HepG2 (cell line): ENCODE results near the gene ITGB7. TPM values are rescaled to one million over a fixed set of nuclear protein-coding genes. Genes with fewer than 3 reads are reported as not detected.

Source experiments
- ATAC-seq: fragments of 200-7000 bp; cut with Tn5 transposase; 3 replicates; pipeline ENCODE4 v1.9.1; 2020; ENCODE audit warnings: mild to moderate bottlenecking, moderate library complexity
- BruUV-seq: library from RNA; stranded (reverse); fragments of 400-500 nt; replicated peaks from 2 replicates; lab custom pipeline; 2021; lab: Mats Ljungman, UMichigan
- CTCF ChIA-PET: fragments of 300-600 bp; formaldehyde crosslinking; extraction: SDS; loops from one replicate; lab custom pipeline; 2021; ENCODE audit warnings: low total read pairs, inconsistent platforms, low intra/inter-chr PET ratio; lab: Yijun Ruan, JAX
- POLR2A ChIA-PET: fragments of 350-600 bp; sonication (Branson Sonifier 250); formaldehyde crosslinking; loops from one replicate; lab custom pipeline; 2020; ENCODE audit warnings: antibody characterized with exemption, inconsistent platforms; lab: Yijun Ruan, JAX
- DNase-seq: peaks from one replicate; pipeline ENCODE4 v3.0.0-alpha.2; 2015; ENCODE audit warnings: low spot score
- FAIRE-seq: peaks from 3 replicates; lab custom pipeline; 2011; peaks lifted over from hg19 to GRCh38; lab: Jason Lieb, UNC
- H2AFZ ChIP-seq: one replicate; pipeline ENCODE4 v1.6.1; 2011; ENCODE audit warnings: low read length, inconsistent platforms
- H3K27ac ChIP-seq: fragments of 300-600 bp; 3 replicates; pipeline ENCODE4 v1.8.0; 2011; ENCODE audit warnings: mixed run types, mild to moderate bottlenecking, mixed read lengths, low read length, inconsistent platforms; ENCODE audit not compliant: insufficient read depth; ENCODE audit errors: extremely low read length
- H3K27me3 ChIP-seq, 2 experiments: fragments of 200-600 bp in 1 of 2; 2 replicates in 1 of 2; 3 replicates in 1 of 2; pipeline versions ENCODE4 v1.6.0 to v1.8.0; 2011; ENCODE audit warnings: low read length in 2 of 2, mild to moderate bottlenecking in 2 of 2, moderate library complexity in 2 of 2, inconsistent platforms in 1 of 2; ENCODE audit not compliant: insufficient read depth in 2 of 2, control insufficient read depth in 1 of 2
- H3K36me3 ChIP-seq, 2 experiments: fragments of 200-600 bp in 1 of 2; replicated peaks in 1 of 2; 2 replicates in 1 of 2; 3 replicates in 1 of 2; pipeline versions ENCODE4 v1.5.1 to v1.8.0; 2011; ENCODE audit warnings: low read length in 2 of 2, inconsistent platforms in 1 of 2; ENCODE audit not compliant: insufficient read depth in 2 of 2, control insufficient read depth in 1 of 2
- H3K4me1 ChIP-seq: 2 replicates; pipeline ENCODE4 v1.5.1; 2012; ENCODE audit warnings: low read length, inconsistent platforms; ENCODE audit not compliant: insufficient read depth
- H3K4me2 ChIP-seq: 2 replicates; pipeline ENCODE4 v1.6.0; 2011; ENCODE audit warnings: low read depth, low read length, inconsistent platforms
- H3K4me3 ChIP-seq, 3 experiments: fragments of 200-600 bp in 1 of 3; sonication (generic), shearing (Covaris generic) in 1 of 3; replicated peaks in 1 of 3; 2 replicates each; pipeline ENCODE4 v1.5.1; 2011 to 2016; ENCODE audit warnings: low read length in 3 of 3, inconsistent platforms in 2 of 3, low read depth in 2 of 3, mild to moderate bottlenecking in 2 of 3, control low read depth in 1 of 3, mixed read lengths in 1 of 3; ENCODE audit not compliant: insufficient read depth in 1 of 3
- H3K79me2 ChIP-seq: one replicate; pipeline ENCODE4 v1.6.1; 2011; ENCODE audit warnings: low read length, inconsistent platforms; ENCODE audit not compliant: insufficient read depth
- H3K9ac ChIP-seq: 2 replicates; pipeline ENCODE4 v1.6.0; 2011; ENCODE audit warnings: mild to moderate bottlenecking, low read depth, low read length, inconsistent platforms; ENCODE audit not compliant: insufficient read depth
- H3K9me3 ChIP-seq: 2 replicates; pipeline ENCODE4 v1.5.1; 2012; ENCODE audit warnings: mild to moderate bottlenecking, low read length
- H4K20me1 ChIP-seq: 2 replicates; pipeline ENCODE4 v1.6.0; 2011; ENCODE audit warnings: inconsistent platforms, mild to moderate bottlenecking, low read length, moderate library complexity; ENCODE audit not compliant: insufficient read depth
- HNF4A ChIP-seq: sonication (generic); formaldehyde crosslinking; IDR thresholded peaks from 2 replicates; pipeline ENCODE4 v1.4.0; 2020; ENCODE audit warnings: missing genetic modification reagents
- MIER3 ChIP-seq: IDR thresholded peaks from 2 replicates; pipeline ENCODE4 v1.6.1; 2016; ENCODE audit warnings: missing compliant biosample characterization, borderline replicate concordance
- YEATS4 ChIP-seq: sonication (generic); formaldehyde crosslinking; IDR thresholded peaks from 2 replicates; pipeline ENCODE4 v1.4.0; 2020; ENCODE audit warnings: missing genetic modification reagents, borderline replicate concordance
- WGBS: methylation state at CpG from one replicate; pipeline ENCODE4 v1.1.6; 2017; ENCODE audit warnings: low lambda C conversion rate; 5-methylcytosine and 5-hydroxymethylcytosine counted together
- in situ Hi-C: cut with HindIII; loops from 2 replicates; pipeline ENCODE4 v1.10.0; 2017; ENCODE audit warnings: low pct_unique_long_range_greater_than_20kb; ENCODE audit not compliant: extremely low pct_ligation_motif_present
- intact Hi-C: fragments of 100-400 bp; cut with micrococcal nuclease; formaldehyde crosslinking; loops from one replicate; pipeline ENCODE4 v1.10.0; 2022; ENCODE audit not compliant: unreplicated experiment
- polyA plus RNA-seq, 8 experiments: library from polyadenylated mRNA; depleted of rRNA in 3 of 8; stranded (reverse) in 7 of 8; unstranded in 1 of 8; fragments of >200 nt; fragmentation: Illumina TruSeq in 4 of 8; extraction: Trizol in 4 of 8; gene quantifications; 2 replicates each; pipeline versions ENCODE4 v1.2.1 to v1.2.3, GENCODE V29; 2011 to 2016; ENCODE audit warnings: low read depth in 4 of 8, missing spikeins in 1 of 8, mixed read lengths in 1 of 8; ENCODE audit not compliant: insufficient read depth in 1 of 8
- total RNA-seq, 5 experiments: library from RNA; depleted of rRNA; stranded (reverse); fragments of >200 nt; fragmentation: Illumina TruSeq; extraction: Trizol; gene quantifications; 2 replicates each; pipeline ENCODE4 v1.2.3, GENCODE V29; 2016; ENCODE audit warnings: low read depth in 1 of 5
- TF ChIP-seq, protein P1 (sequence below): sonication (generic); formaldehyde crosslinking; IDR thresholded peaks from 2 replicates; pipeline ENCODE4 v1.5.0; 2020; ENCODE audit warnings: missing genetic modification reagents, mild to moderate bottlenecking, borderline replicate concordance
- TF ChIP-seq, protein P2 (sequence below): sonication (generic); formaldehyde crosslinking; IDR thresholded peaks from 2 replicates; pipeline ENCODE4 v1.4.0; 2020; ENCODE audit warnings: missing genetic modification reagents

Gene ITGB7
- total and polyA plus RNA-seq, 2 of the 13 experiments (the other 11 are each of a cell fraction or from before 2014, with no cell fraction given) = 0.16 to 0.18 TPM

- intact Hi-C loops (no loop called here), in situ Hi-C loops (no loop called here)
- BruUV-seq = no TSS peak
- ChIA-PET CTCF (no interaction called here), POLR2A (interaction anchor here (1.2 kb wide), 1 partner anchor 21 kb away, joined by 4 read pairs; no protein-coding TSS in a partner anchor)
- Histone ChIP-seq H3K4me1 (peaks cover 29% of the 10 kb centered on the region), H3K4me3 (no peak overlapping the region), H3K4me2 (no peak overlapping the region), H2AFZ (no peak overlapping the region), H3K36me3 (no peaks in the 10 kb centered on the region), H3K9ac (no peak overlapping the region), H4K20me1 (no peaks in the 10 kb centered on the region), H3K9me3 (no peaks in the 10 kb centered on the region), H3K79me2 (no peaks in the 10 kb centered on the region), H3K27me3 (peaks cover 2 to 11% of the 10 kb centered on the region in 2 experiments; a peak in 3 of 5 replicates), H3K27ac (no peak overlapping the region)
- peak; percentile 20; the same call in 1 of the 2 replicates for TF ChIP-seq HNF4A
- TF ChIP-seq, protein P1, sequence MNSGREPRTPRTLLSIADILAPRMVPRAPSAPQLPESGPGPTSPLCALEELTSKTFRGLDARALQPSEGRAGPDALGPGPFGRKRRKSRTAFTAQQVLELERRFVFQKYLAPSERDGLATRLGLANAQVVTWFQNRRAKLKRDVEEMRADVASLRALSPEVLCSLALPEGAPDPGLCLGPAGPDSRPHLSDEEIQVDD (CRISPR knock-in tag) = no peak
- TF ChIP-seq YEATS4 (CRISPR knock-in tag) = no peak
- no peak for TF ChIP-seq MIER3 (CRISPR knock-in tag)
- TF ChIP-seq, protein P2, sequence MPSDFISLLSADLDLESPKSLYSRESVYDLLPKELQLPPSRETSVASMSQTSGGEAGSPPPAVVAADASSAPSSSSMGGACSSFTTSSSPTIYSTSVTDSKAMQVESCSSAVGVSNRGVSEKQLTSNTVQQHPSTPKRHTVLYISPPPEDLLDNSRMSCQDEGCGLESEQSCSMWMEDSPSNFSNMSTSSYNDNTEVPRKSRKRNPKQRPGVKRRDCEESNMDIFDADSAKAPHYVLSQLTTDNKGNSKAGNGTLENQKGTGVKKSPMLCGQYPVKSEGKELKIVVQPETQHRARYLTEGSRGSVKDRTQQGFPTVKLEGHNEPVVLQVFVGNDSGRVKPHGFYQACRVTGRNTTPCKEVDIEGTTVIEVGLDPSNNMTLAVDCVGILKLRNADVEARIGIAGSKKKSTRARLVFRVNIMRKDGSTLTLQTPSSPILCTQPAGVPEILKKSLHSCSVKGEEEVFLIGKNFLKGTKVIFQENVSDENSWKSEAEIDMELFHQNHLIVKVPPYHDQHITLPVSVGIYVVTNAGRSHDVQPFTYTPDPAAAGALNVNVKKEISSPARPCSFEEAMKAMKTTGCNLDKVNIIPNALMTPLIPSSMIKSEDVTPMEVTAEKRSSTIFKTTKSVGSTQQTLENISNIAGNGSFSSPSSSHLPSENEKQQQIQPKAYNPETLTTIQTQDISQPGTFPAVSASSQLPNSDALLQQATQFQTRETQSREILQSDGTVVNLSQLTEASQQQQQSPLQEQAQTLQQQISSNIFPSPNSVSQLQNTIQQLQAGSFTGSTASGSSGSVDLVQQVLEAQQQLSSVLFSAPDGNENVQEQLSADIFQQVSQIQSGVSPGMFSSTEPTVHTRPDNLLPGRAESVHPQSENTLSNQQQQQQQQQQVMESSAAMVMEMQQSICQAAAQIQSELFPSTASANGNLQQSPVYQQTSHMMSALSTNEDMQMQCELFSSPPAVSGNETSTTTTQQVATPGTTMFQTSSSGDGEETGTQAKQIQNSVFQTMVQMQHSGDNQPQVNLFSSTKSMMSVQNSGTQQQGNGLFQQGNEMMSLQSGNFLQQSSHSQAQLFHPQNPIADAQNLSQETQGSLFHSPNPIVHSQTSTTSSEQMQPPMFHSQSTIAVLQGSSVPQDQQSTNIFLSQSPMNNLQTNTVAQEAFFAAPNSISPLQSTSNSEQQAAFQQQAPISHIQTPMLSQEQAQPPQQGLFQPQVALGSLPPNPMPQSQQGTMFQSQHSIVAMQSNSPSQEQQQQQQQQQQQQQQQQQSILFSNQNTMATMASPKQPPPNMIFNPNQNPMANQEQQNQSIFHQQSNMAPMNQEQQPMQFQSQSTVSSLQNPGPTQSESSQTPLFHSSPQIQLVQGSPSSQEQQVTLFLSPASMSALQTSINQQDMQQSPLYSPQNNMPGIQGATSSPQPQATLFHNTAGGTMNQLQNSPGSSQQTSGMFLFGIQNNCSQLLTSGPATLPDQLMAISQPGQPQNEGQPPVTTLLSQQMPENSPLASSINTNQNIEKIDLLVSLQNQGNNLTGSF (CRISPR knock-in tag) = no peak
- WGBS = 18% methylated on average over 4 of the region's 4 CpGs
- DNase-seq = no peak
- FAIRE-seq = no peak
- ATAC-seq = no peak
Measured at GRCh38 chr12:53201639-53202038, 5.4 kb downstream of the ITGB7 start.
